GM12873 (cell line): Measurements from ENCODE around the gene STAT5B.

Source experiments
- TF ChIP-seq, protein P1 (sequence below): IDR thresholded peaks from 2 replicates; pipeline ENCODE4 v1.5.1; 2012; ENCODE audit warnings: low read depth, mild to moderate bottlenecking, moderate library complexity, low read length, control low read depth; ENCODE audit not compliant: insufficient read depth; ENCODE audit errors: missing control alignments

Gene STAT5B

DNA sequence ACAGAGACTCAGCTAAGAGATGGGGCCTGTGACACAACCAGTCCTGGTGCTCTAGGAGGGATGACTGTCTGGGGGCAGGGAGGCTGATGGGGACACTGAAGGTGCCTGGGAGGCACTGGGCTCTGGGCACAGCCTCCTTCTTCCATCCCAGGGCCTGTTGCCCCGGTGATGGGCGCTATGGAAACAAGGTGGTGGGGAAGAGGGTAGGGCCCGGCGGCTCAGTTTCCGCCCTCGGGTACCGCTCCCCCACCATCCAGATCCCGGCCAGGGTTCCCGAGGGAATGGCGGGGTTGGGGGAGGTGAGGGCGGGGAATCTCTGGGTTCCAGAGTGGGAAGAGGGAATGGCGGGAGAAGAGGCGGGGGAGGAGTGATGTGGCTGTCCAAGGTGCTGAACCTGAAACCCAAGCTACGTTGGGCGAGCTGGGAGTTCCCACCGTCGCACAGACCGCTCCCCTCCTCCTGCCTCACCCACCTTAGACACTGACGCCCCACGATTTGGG is 96.2 kb downstream of the STAT5B start:
- TF ChIP-seq, protein P1, sequence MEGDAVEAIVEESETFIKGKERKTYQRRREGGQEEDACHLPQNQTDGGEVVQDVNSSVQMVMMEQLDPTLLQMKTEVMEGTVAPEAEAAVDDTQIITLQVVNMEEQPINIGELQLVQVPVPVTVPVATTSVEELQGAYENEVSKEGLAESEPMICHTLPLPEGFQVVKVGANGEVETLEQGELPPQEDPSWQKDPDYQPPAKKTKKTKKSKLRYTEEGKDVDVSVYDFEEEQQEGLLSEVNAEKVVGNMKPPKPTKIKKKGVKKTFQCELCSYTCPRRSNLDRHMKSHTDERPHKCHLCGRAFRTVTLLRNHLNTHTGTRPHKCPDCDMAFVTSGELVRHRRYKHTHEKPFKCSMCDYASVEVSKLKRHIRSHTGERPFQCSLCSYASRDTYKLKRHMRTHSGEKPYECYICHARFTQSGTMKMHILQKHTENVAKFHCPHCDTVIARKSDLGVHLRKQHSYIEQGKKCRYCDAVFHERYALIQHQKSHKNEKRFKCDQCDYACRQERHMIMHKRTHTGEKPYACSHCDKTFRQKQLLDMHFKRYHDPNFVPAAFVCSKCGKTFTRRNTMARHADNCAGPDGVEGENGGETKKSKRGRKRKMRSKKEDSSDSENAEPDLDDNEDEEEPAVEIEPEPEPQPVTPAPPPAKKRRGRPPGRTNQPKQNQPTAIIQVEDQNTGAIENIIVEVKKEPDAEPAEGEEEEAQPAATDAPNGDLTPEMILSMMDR = no peak

DNA sequence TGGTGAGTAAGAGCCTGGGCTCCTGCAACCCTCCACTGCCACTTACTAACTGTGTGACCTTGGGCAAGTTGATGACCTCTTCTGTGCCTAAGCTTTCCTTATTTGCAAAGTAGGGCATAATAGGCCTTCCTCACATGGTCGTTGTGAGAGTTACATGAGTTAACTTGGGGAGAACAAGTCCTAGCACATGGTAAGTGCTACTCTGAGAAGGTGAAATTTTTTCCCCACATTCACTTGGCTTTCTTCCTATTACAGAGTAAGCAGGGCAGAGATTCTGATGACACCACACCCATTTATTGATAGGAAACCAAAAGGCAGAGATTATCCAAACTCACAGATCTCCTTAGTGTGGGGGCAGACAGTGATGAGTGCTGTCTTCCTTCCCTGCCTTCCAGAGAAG is 96.9 kb downstream of the STAT5B start:
- TF ChIP-seq, protein P1 = no peak

DNA sequence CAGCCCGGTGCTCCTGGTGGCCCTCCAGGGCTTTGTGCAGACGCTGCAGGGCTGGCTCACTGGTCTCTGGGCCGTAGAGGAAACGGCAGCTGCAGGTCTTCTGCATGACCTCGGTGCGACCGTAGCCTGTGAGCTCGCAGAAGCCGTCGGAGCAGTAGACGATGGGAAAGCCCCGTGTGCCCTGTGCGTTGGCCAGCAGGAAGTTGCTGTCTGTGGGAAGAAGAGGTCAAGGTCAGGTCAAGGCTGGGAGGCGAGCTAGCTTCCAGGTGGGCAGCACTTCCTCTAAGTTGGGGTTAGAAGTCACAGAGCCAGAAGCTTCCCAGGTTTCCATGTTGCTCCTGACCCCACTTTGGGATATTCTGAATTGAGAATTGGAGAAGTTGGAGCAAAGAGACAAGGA is 97.4 kb downstream of the STAT5B start:
- TF ChIP-seq, protein P1 = no peak

- TF ChIP-seq, protein P1 = no peak
Measured at GRCh38 chr17:42177684-42178083, 98.5 kb downstream of the STAT5B start.

GRCh38 chr17:42174126-42174783 is 101.9 kb downstream of the STAT5B start:
- TF ChIP-seq, protein P1 = no peak

- TF ChIP-seq, protein P1 = no peak
Measured at GRCh38 chr17:42171831-42172230, 104.4 kb downstream of the STAT5B start.

GRCh38 chr17:42169351-42169750 is 106.8 kb downstream of the STAT5B start:
- TF ChIP-seq, protein P1 = no peak
